ENCODE measurements around the gene UBASH3A. TPM values are rescaled to one million over a fixed set of nuclear protein-coding genes. Genes with fewer than 3 reads are reported as not detected.
"Not testable (repeated sequence)": the region's sequence is repeated elsewhere in the genome, so short reads cannot be mapped to it uniquely, and the experiment has no call there.

Gene UBASH3A
- total and polyA plus RNA-seq, 12 donors, result 0.09 to 1.2 (median 0.44) TPM; not detected in 2

DNA sequence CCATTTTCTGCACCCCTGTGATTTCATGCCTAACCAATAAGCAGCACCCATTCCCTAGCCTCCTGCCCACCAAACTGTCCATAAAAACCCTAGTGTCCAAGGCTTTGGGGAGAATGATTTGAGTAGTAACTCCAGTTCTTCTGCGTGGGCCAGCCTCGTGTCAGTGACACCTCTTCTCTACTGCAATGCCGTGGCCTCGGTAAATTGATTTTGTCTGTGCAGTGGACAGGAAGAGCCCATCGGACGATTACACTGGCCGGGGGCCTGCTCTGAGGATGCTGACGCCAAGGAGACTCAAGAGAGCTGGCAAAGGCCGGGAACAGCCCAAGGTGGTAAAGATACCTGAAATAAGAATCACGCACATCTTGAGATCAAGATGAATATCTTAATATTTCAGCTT is 63.0 kb downstream of the UBASH3A start:
- WGBS, 4 donors, result 94 to 96% (median 95%) methylated on average over 10 of the region's 10 CpGs
- Histone ChIP-seq H3K4me1 (replicated peaks in 1 of 2) (no peaks in the 10 kb centered on the region), H3K36me3 (replicated peaks in 1 of 2) (no peaks in the 10 kb centered on the region), H3K27ac (peak overlapping the region in 1 of 5 donors; percentile 45), H3K27me3 (no peaks in the 10 kb centered on the region), H3K4me3 (no peak overlapping the region), H3K9me3 (replicated peaks in 1 of 3) (no peaks in the 10 kb centered on the region)
- TF ChIP-seq, protein P1, sequence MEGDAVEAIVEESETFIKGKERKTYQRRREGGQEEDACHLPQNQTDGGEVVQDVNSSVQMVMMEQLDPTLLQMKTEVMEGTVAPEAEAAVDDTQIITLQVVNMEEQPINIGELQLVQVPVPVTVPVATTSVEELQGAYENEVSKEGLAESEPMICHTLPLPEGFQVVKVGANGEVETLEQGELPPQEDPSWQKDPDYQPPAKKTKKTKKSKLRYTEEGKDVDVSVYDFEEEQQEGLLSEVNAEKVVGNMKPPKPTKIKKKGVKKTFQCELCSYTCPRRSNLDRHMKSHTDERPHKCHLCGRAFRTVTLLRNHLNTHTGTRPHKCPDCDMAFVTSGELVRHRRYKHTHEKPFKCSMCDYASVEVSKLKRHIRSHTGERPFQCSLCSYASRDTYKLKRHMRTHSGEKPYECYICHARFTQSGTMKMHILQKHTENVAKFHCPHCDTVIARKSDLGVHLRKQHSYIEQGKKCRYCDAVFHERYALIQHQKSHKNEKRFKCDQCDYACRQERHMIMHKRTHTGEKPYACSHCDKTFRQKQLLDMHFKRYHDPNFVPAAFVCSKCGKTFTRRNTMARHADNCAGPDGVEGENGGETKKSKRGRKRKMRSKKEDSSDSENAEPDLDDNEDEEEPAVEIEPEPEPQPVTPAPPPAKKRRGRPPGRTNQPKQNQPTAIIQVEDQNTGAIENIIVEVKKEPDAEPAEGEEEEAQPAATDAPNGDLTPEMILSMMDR (IDR thresholded peaks at IDR 0.05), result no peak
- TF ChIP-seq POLR2A (IDR thresholded peaks at IDR 0.05), result no peak
- DNase-seq, result peak in 1 of 7 donors; percentile 40
- intact Hi-C loops (cut with DNase I), result no loop called here

GRCh38 chr21:42467140-42467983 is 63.7 kb downstream of the UBASH3A start:
- Histone ChIP-seq H3K27ac (peak overlapping the region in 2 of 5 donors; percentile 6 to 45), H3K4me1 (replicated peaks in 1 of 2) (no peaks in the 10 kb centered on the region), H3K9me3 (replicated peaks in 1 of 3) (no peaks in the 10 kb centered on the region), H3K27me3 (no peaks in the 10 kb centered on the region), H3K4me3 (no peak overlapping the region), H3K36me3 (replicated peaks in 1 of 2) (no peaks in the 10 kb centered on the region)
- intact Hi-C loops (cut with DNase I), result no loop called here
- TF ChIP-seq, protein P1 (IDR thresholded peaks at IDR 0.05), result peak; percentile 16 to 54 (median 48)
- TF ChIP-seq POLR2A (IDR thresholded peaks at IDR 0.05), result no peak
- peak in 6 of 7 donors; percentile 52 to 79 (median 64) for DNase-seq
- 25 to 33% (median 28%) methylated on average over 12 of the region's 12 CpGs for WGBS, 4 donors

GRCh38 chr21:42468491-42469131 is 64.9 kb downstream of the UBASH3A start:
- peak in 1 of 7 donors; percentile 18 for DNase-seq
- Histone ChIP-seq H3K27ac (no peak overlapping the region), H3K36me3 (replicated peaks in 1 of 2) (no peaks in the 10 kb centered on the region), H3K27me3 (no peaks in the 10 kb centered on the region), H3K9me3 (replicated peaks in 1 of 3) (no peaks in the 10 kb centered on the region), H3K4me1 (replicated peaks in 1 of 2) (no peaks in the 10 kb centered on the region), H3K4me3 (no peak overlapping the region)
- TF ChIP-seq POLR2A (IDR thresholded peaks at IDR 0.05), result no peak
- TF ChIP-seq, protein P1 (IDR thresholded peaks at IDR 0.05), result no peak
- intact Hi-C loops (cut with DNase I), result no loop called here
- 78 to 93% (median 84%) methylated on average over 6 of the region's 6 CpGs for WGBS, 4 donors

DNA sequence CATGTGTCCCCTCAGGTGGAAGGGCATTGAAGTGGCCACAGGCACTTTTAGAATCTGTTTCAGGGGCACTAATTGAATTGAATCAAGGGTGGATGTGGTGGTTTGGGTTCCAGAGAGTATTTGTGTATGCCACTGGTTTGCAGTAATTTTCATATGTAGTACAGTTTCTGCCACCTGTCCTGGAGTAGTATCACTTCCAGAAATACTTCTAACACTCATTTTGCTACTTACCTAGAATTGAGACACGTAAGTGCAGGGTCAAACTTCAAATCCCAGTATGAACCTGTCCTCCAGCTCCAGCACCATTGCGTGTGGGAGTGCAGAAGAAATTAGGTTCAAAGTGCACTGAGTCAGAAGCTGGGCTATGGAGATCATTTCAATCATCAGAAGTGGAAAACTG is 65.6 kb downstream of the UBASH3A start:
- no peaks in the 10 kb centered on the region for H3K27me3 ChIP-seq

GRCh38 chr21:42469726-42470125 is 66.0 kb downstream of the UBASH3A start:
- H3K27ac ChIP-seq; H3K4me3 ChIP-seq; intact Hi-C loops (cut with DNase I); H3K27me3 ChIP-seq; H3K4me1 ChIP-seq (replicated peaks in 1 of 2); H3K36me3 ChIP-seq (replicated peaks in 1 of 2); H3K9me3 ChIP-seq (replicated peaks in 1 of 3): not testable (repeated sequence)
- DNase-seq, result peak in 1 of 7 donors; percentile 7
- 91 to 97% (median 96%) methylated on average over 4 of the region's 4 CpGs for WGBS, 4 donors

More for the DNA sequence above, 65.6 kb downstream of the UBASH3A start:
- no peaks in the 10 kb centered on the region for H3K9me3 ChIP-seq (replicated peaks in 1 of 3)
- no peak overlapping the region for H3K27ac ChIP-seq
- intact Hi-C loops (cut with DNase I), result no loop called here
- H3K4me3 ChIP-seq, result no peak overlapping the region
- H3K4me1 ChIP-seq (replicated peaks in 1 of 2), result no peaks in the 10 kb centered on the region
- TF ChIP-seq, protein P1 (IDR thresholded peaks at IDR 0.05), result no peak
- TF ChIP-seq POLR2A (IDR thresholded peaks at IDR 0.05), result no peak
- DNase-seq, result peak in 1 of 7 donors; percentile 5
- H3K36me3 ChIP-seq (replicated peaks in 1 of 2), result no peaks in the 10 kb centered on the region
- 90 to 94% (median 92%) methylated on average over 2 of the region's 2 CpGs for WGBS, 4 donors
